K562 (cell line): Measurements from ENCODE around the gene FBXO8. TPM values are rescaled to one million over a fixed set of nuclear protein-coding genes. Genes with fewer than 3 reads are reported as not detected.

ENCODE experiments used
- ATAC-seq: fragments of 200-7000 bp; cut with Tn5 transposase; 3 replicates; pipeline ENCODE4 v1.9.1; 2020; ENCODE audit warnings: moderate library complexity
- Bru-seq: library from RNA; stranded (reverse); fragments of 400-500 nt; gene quantifications from one replicate; lab custom pipeline; 2021; lab: Mats Ljungman, UMichigan
- BruChase-seq, 2 experiments: library from RNA; stranded (reverse); fragments of 400-500 nt; gene quantifications; one replicate each; lab custom pipeline; 2021; lab: Mats Ljungman, UMichigan
- BruUV-seq: library from RNA; stranded (reverse); fragments of 400-500 nt; replicated peaks from 2 replicates; lab custom pipeline; 2021; lab: Mats Ljungman, UMichigan
- CTCF ChIA-PET: fragments of 300-600 bp; formaldehyde crosslinking; extraction: SDS; loops from one replicate; lab custom pipeline; 2021; ENCODE audit warnings: low intra/inter-chr PET ratio; lab: Yijun Ruan, JAX
- POLR2A ChIA-PET: fragments of 300-600, 350-650 bp; sonication (Branson Sonifier 250); formaldehyde crosslinking; extraction: SDS; loops from one replicate; lab custom pipeline; 2021; ENCODE audit warnings: antibody characterized with exemption, inconsistent platforms; lab: Yijun Ruan, JAX
- DNase-seq, 4 experiments: peaks; one replicate each; pipeline versions ENCODE4 v3.0.0 to v3.0.0-alpha.2; 2011 to 2018; ENCODE audit warnings: low spot score in 3 of 4, mixed read lengths in 3 of 4; ENCODE audit errors: extremely low read depth in 1 of 4
- FAIRE-seq: peaks from 2 replicates; lab custom pipeline; 2011; peaks lifted over from hg19 to GRCh38; lab: Jason Lieb, UNC
- H2AFZ ChIP-seq: 2 replicates; pipeline ENCODE4 v1.6.0; 2011; ENCODE audit warnings: low read depth, low read length, control low read depth, inconsistent platforms
- H3K27ac ChIP-seq: fragments of 200-600 bp; 3 replicates; pipeline ENCODE4 v1.8.0; 2011; ENCODE audit warnings: low read depth, mild to moderate bottlenecking, control low read depth, inconsistent platforms, low read length, moderate library complexity, mixed read lengths; ENCODE audit errors: extremely low read depth
- H3K27me3 ChIP-seq, 2 experiments: fragments of 300-600 bp in 1 of 2; 2 replicates in 1 of 2; 3 replicates in 1 of 2; pipeline versions ENCODE4 v1.6.0 to v1.8.0; 2011; ENCODE audit warnings: inconsistent platforms in 2 of 2, low read length in 2 of 2, mild to moderate bottlenecking in 1 of 2, mixed read lengths in 1 of 2, moderate library complexity in 1 of 2; ENCODE audit not compliant: control insufficient read depth in 2 of 2, insufficient read depth in 2 of 2
- H3K36me3 ChIP-seq: fragments of 300-600 bp; 3 replicates; pipeline ENCODE4 v1.8.0; 2011; ENCODE audit warnings: mild to moderate bottlenecking, low read length, inconsistent platforms; ENCODE audit not compliant: control insufficient read depth, insufficient read depth
- H3K4me1 ChIP-seq, 2 experiments: fragments of 200-600 bp in 1 of 2; replicated peaks in 1 of 2; 2 replicates in 1 of 2; 3 replicates in 1 of 2; pipeline versions ENCODE4 v1.5.1 to v1.8.0; 2011; ENCODE audit warnings: inconsistent platforms in 2 of 2, low read length in 2 of 2, mild to moderate bottlenecking in 1 of 2, mixed read lengths in 1 of 2, moderate library complexity in 1 of 2; ENCODE audit not compliant: control insufficient read depth in 2 of 2, insufficient read depth in 2 of 2
- H3K4me2 ChIP-seq: 2 replicates; pipeline ENCODE4 v1.6.1; 2011; ENCODE audit warnings: low read length, control low read depth, inconsistent platforms, mixed read lengths; ENCODE audit not compliant: insufficient read depth
- H3K4me3 ChIP-seq: fragments of 200-600 bp; sonication (generic), shearing (Covaris generic); 2 replicates; pipeline ENCODE4 v1.5.1; 2016; ENCODE audit warnings: control low read depth, inconsistent platforms
- H3K79me2 ChIP-seq: fragments of 200-600 bp; 3 replicates; pipeline ENCODE4 v1.8.0; 2011; ENCODE audit warnings: low read length, inconsistent platforms; ENCODE audit not compliant: control insufficient read depth, insufficient read depth
- H3K9ac ChIP-seq, 2 experiments: 2 replicates each; pipeline versions ENCODE4 v1.6.0 to v1.6.1; 2011; ENCODE audit warnings: low read depth in 2 of 2, low read length in 2 of 2, control low read depth in 1 of 2, inconsistent platforms in 1 of 2, mild to moderate bottlenecking in 1 of 2, mixed read lengths in 1 of 2; ENCODE audit not compliant: insufficient read depth in 1 of 2
- H3K9me1 ChIP-seq: one replicate; pipeline ENCODE4 v1.6.0; 2011; ENCODE audit warnings: inconsistent platforms, mild to moderate bottlenecking, low read length, moderate library complexity; ENCODE audit not compliant: control insufficient read depth, insufficient read depth
- H3K9me3 ChIP-seq: replicated peaks from 2 replicates; pipeline ENCODE4 v1.5.1; 2011; ENCODE audit warnings: low read depth, low read length, inconsistent platforms; ENCODE audit not compliant: control insufficient read depth, insufficient read depth
- H4K20me1 ChIP-seq: replicated peaks from 2 replicates; pipeline ENCODE4 v1.6.1; 2011; ENCODE audit warnings: low read length, inconsistent platforms, mixed read lengths; ENCODE audit not compliant: control insufficient read depth, insufficient read depth
- EP300 ChIP-seq: IDR thresholded peaks from 2 replicates; pipeline ENCODE4 v1.6.1; 2012; ENCODE audit warnings: low read length, improper control_type of control experiment
- FOXK1 ChIP-seq: sonication (generic); formaldehyde crosslinking; IDR thresholded peaks from 2 replicates; pipeline ENCODE4 v1.8.0; 2022; ENCODE audit warnings: missing genetic modification reagents, mild to moderate bottlenecking, borderline replicate concordance
- WGBS: fragments of 100-300 bp; shearing (Covaris generic); methylation state at CpG from one replicate; pipeline ENCODE4 v1.1.6; 2016; ENCODE audit warnings: low coverage, mixed read lengths; ENCODE audit not compliant: insufficient coverage; ENCODE audit errors: missing lambda C conversion rate; 5-methylcytosine and 5-hydroxymethylcytosine counted together
- in situ Hi-C: fragments of 300-500 bp; cut with MboI; formaldehyde crosslinking; loops from 4 replicates; pipeline ENCODE4 v1.15.0; 2018; ENCODE audit warnings: inconsistent platforms, mixed read lengths
- intact Hi-C: fragments of 100-400 bp; cut with micrococcal nuclease; formaldehyde crosslinking; loops from 2 replicates; pipeline ENCODE4 v1.14.2; 2022
- long read RNA-seq, 3 experiments: library from polyadenylated mRNA in 2 of 3; library from RNA in 1 of 3; unstranded in 2 of 3; stranded (forward) in 1 of 3; transcript quantifications; one replicate each; pipeline ENCODE4 v2.0.0, GENCODE V29; 2019 to 2022
- polyA minus RNA-seq, 3 experiments: library from RNA; depleted of rRNA, polyadenylated mRNA; stranded (reverse); fragments of >200 nt; gene quantifications; 2 replicates each; pipeline ENCODE4 v1.2.3, GENCODE V29; 2011
- polyA plus RNA-seq, 8 experiments: library from polyadenylated mRNA; depleted of rRNA in 4 of 8; stranded (reverse) in 5 of 8; unstranded in 3 of 8; fragments of >200 nt; fragmentation: Nextera tagmentation in 2 of 8; fragmentation: Illumina TruSeq in 1 of 8; extraction: Ambion mirVana in 2 of 8; extraction: Trizol in 1 of 8; gene quantifications; 2 replicates each; pipeline versions ENCODE4 v1.2.1 to v1.2.3, GENCODE V29; 2011 to 2014; ENCODE audit warnings: inconsistent platforms in 1 of 8, missing spikeins in 1 of 8
- total RNA-seq, 7 experiments: library from RNA; depleted of rRNA in 6 of 7; stranded (reverse); fragments of >200 nt in 6 of 7; fragmentation: Illumina TruSeq in 2 of 7; extraction: Trizol in 2 of 7; gene quantifications; 2 replicates each; pipeline versions ENCODE4 v1.2.1 to v1.2.3, GENCODE V29; 2011 to 2021; ENCODE audit warnings: low replicate concordance in 1 of 7
- TF ChIP-seq, protein P1 (sequence below): fragments of 450-650 bp; IDR thresholded peaks from 2 replicates; pipeline ENCODE4 v1.6.1; 2016; ENCODE audit warnings: low read depth, mild to moderate bottlenecking, moderate library complexity
- TF ChIP-seq, protein P2 (sequence below): sonication (generic); formaldehyde crosslinking; IDR thresholded peaks from 2 replicates; pipeline ENCODE4 v1.8.0; 2023; ENCODE audit warnings: missing genetic modification reagents, mild to moderate bottlenecking, borderline replicate concordance

FBXO8 gene, protein sequence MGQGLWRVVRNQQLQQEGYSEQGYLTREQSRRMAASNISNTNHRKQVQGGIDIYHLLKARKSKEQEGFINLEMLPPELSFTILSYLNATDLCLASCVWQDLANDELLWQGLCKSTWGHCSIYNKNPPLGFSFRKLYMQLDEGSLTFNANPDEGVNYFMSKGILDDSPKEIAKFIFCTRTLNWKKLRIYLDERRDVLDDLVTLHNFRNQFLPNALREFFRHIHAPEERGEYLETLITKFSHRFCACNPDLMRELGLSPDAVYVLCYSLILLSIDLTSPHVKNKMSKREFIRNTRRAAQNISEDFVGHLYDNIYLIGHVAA
- 13.0 and 14.3 TPM in 2 replicates for total RNA-seq (2011; cell fraction: chromatin; rRNA removed; ENCODE audit: low replicate concordance)
- 13.0 and 16.1 TPM in 2 replicates for total RNA-seq (2011; cell fraction: nucleolus; rRNA removed)
- total RNA-seq (2011; cell fraction: nucleoplasm; rRNA removed): 11.9 and 12.5 TPM in 2 replicates
- total RNA-seq (2014; rRNA removed) (12.6 and 14.2 TPM in 2 replicates), total RNA-seq (2014; rRNA removed; fragmentation: Illumina TruSeq; extraction: Trizol) (15.7 and 23.8 TPM in 2 replicates), total RNA-seq (2015; rRNA removed; fragmentation: Illumina TruSeq; extraction: Trizol) (11.5 and 12.9 TPM in 2 replicates), total RNA-seq (2021) (14.8 and 16.5 TPM in 2 replicates), polyA plus RNA-seq (2011; rRNA removed) (22.8 and 27.1 TPM in 2 replicates), polyA plus RNA-seq (2014; fragmentation: Illumina TruSeq; extraction: Trizol) (12.8 and 13.5 TPM in 2 replicates), polyA plus RNA-seq (2014; fragmentation: Nextera tagmentation; extraction: Ambion mirVana) (10 to 100 TPM; 24.3 to 24.4 TPM), polyA plus RNA-seq (2014; rRNA removed) (11.9 and 13.1 TPM in 2 replicates), polyA minus RNA-seq (2011; rRNA and poly(A)+ RNA removed) (26.9 and 30.0 TPM in 2 replicates), Bru-seq, nascent RNA (percentile 74 among the genes with signal in this experiment), BruChase-seq, experiment 1, labeled RNA remaining after a 2-hour chase (percentile 73 among the genes with signal in this experiment), BruChase-seq, experiment 2, labeled RNA remaining after a 6-hour chase (percentile 70 among the genes with signal in this experiment)
- 8.2 and 13.6 TPM in 2 replicates for polyA plus RNA-seq (2011; cell fraction: cytosol; rRNA removed)
- 6.4 and 11.4 TPM in 2 replicates for polyA plus RNA-seq (2011; cell fraction: nucleus; rRNA removed)
- polyA plus RNA-seq (2012): 10.8 and 14.4 TPM in 2 replicates
- polyA minus RNA-seq (2011; cell fraction: cytosol; rRNA and poly(A)+ RNA removed): 10.4 and 12.8 TPM in 2 replicates
- polyA minus RNA-seq (2011; cell fraction: nucleus; rRNA and poly(A)+ RNA removed): 24.5 and 42.5 TPM in 2 replicates
- long read RNA-seq, experiment 1, transcript FBXO8-201 (6 exons, 2,577 nt): major isoform, 30 of 34 reads
- long read RNA-seq, experiment 1, partial matches to known transcripts: 1 of 34 reads
- long read RNA-seq, experiment 1, other reads (novel, unspliced or antisense): 2 of 34 reads
- long read RNA-seq, experiment 2, partial matches to known transcripts: 3 of 11 reads
- long read RNA-seq, experiment 2, other reads (novel, unspliced or antisense): 4 of 11 reads
- long read RNA-seq, experiment 3, transcript FBXO8-201 (6 exons, 2,577 nt): major isoform, 12 of 14 reads
- long read RNA-seq, experiment 3, partial matches to known transcripts: 0 of 14 reads
- long read RNA-seq, experiment 3, other reads (novel, unspliced or antisense): 2 of 14 reads

DNA sequence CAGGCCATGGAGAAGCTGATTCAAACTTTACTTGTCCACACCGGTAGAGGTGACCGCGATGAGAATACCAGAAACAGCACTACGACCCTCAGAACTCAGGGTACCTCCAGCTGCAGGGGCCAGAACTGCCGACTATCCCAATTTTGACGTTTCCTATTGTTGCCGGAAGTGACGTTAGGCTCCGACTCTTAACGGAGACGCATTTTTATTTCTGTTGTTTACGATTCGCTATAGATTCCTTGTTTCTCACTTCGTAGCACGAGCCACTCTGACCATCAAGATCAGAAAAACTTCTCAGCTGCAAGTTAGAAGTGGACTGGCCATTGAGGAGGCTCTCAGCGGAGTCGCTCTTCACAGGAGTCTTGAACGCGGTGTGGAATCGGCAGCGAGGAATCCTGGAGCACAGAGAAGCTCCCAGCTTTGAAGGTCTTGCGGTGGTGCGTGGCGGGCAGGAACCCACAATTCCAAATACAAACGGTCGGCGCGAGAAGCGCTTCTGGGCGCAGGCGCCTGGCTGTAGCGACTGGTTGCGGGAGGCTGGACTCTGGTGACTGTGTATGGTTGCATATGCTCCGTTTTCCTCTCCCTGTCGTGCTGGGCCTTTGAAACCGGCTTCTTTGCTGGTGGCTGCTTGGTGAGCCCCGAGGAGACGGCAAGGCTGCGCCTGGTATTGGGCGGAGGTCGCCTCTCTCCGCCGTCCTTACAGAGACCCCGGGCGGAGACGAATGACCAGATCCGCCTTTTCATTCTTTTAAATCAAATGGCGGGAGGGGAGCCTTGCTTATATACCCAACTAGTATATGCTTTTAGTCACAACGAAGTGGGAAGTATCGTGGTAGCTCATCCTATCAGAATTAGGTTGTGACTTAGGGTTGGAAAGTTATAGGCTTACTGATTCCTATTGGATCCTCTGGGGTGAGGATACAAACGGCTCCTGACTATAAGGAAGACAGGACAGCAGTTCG lies at the start of gene FBXO8, which contains the start of gene CEP44:
Gene FBXO8, minus strand, starts transcription at position 161 of the 965 bp plus-strand sequence. CDS start 20,575 bp downstream, outside the sequence.
Gene CEP44, plus strand, starts transcription at position 405 of the 965 bp plus-strand sequence. CDS start 15,211 bp downstream, outside the sequence.
- peaks cover 11% of the 10 kb centered on the region for H3K36me3 ChIP-seq
- H3K4me1 ChIP-seq: peaks cover 0 to 3% of the 10 kb centered on the region in 2 experiments; a peak in 3 of 5 replicates
- intact Hi-C loops: loop anchor here (10.0 kb wide), 1 partner anchor 949 kb away; the partner anchor contains the start of gene HMGB2
- under 1% methylated on average over 52 of the region's 52 CpGs for WGBS
- BruUV-seq: TSS peak; percentile 47
- H3K9me3 ChIP-seq: no peaks in the 10 kb centered on the region; the same call in 1 of the 2 replicates
- peak; percentile 55 for FAIRE-seq
- in situ Hi-C loops: no loop called here
- H2AFZ ChIP-seq: peak within 1 kb of the TSS; percentile 99
- peak; percentile 68 for ATAC-seq
- peak within 1 kb of the TSS; percentile 100 for H3K27ac ChIP-seq
- H3K4me3 ChIP-seq: peak within 1 kb of the TSS; percentile 65
- peak within 1 kb of the TSS; percentile 98 to 99 for H3K9ac ChIP-seq
- POLR2A ChIA-PET: interaction anchor here (1.0 to 1.6 kb wide), 4 partner anchors 10 to 950 kb away, joined by 3 to 5 read pairs (median 5); partner anchors contain the start of gene HMGB2
- no peaks in the 10 kb centered on the region for H4K20me1 ChIP-seq
- peak; percentile 50 to 87 (median 60) for DNase-seq
- no peaks in the 10 kb centered on the region for H3K9me1 ChIP-seq
- CTCF ChIA-PET: interaction anchor here (0.5 kb wide), 1 partner anchor 1993 kb away, joined by 3 read pairs; no protein-coding TSS in a partner anchor
- H3K4me2 ChIP-seq: peak within 1 kb of the TSS; percentile 95
- peaks cover 100% of the 10 kb centered on the region for H3K79me2 ChIP-seq
- no peaks in the 10 kb centered on the region for H3K27me3 ChIP-seq
- TF ChIP-seq, protein P1, sequence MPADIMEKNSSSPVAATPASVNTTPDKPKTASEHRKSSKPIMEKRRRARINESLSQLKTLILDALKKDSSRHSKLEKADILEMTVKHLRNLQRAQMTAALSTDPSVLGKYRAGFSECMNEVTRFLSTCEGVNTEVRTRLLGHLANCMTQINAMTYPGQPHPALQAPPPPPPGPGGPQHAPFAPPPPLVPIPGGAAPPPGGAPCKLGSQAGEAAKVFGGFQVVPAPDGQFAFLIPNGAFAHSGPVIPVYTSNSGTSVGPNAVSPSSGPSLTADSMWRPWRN: no peak
- TF ChIP-seq FOXK1 (CRISPR knock-in tag): peak; percentile 56; the same call in 1 of the 2 replicates
- TF ChIP-seq, protein P2, sequence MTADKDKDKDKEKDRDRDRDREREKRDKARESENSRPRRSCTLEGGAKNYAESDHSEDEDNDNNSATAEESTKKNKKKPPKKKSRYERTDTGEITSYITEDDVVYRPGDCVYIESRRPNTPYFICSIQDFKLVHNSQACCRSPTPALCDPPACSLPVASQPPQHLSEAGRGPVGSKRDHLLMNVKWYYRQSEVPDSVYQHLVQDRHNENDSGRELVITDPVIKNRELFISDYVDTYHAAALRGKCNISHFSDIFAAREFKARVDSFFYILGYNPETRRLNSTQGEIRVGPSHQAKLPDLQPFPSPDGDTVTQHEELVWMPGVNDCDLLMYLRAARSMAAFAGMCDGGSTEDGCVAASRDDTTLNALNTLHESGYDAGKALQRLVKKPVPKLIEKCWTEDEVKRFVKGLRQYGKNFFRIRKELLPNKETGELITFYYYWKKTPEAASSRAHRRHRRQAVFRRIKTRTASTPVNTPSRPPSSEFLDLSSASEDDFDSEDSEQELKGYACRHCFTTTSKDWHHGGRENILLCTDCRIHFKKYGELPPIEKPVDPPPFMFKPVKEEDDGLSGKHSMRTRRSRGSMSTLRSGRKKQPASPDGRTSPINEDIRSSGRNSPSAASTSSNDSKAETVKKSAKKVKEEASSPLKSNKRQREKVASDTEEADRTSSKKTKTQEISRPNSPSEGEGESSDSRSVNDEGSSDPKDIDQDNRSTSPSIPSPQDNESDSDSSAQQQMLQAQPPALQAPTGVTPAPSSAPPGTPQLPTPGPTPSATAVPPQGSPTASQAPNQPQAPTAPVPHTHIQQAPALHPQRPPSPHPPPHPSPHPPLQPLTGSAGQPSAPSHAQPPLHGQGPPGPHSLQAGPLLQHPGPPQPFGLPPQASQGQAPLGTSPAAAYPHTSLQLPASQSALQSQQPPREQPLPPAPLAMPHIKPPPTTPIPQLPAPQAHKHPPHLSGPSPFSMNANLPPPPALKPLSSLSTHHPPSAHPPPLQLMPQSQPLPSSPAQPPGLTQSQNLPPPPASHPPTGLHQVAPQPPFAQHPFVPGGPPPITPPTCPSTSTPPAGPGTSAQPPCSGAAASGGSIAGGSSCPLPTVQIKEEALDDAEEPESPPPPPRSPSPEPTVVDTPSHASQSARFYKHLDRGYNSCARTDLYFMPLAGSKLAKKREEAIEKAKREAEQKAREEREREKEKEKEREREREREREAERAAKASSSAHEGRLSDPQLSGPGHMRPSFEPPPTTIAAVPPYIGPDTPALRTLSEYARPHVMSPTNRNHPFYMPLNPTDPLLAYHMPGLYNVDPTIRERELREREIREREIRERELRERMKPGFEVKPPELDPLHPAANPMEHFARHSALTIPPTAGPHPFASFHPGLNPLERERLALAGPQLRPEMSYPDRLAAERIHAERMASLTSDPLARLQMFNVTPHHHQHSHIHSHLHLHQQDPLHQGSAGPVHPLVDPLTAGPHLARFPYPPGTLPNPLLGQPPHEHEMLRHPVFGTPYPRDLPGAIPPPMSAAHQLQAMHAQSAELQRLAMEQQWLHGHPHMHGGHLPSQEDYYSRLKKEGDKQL (CRISPR knock-in tag): no peak
- TF ChIP-seq EP300: peak; percentile 99
